GM23338 (cell line): Measurements from ENCODE around the gene ARHGAP32. TPM values are rescaled to one million over a fixed set of nuclear protein-coding genes. Genes with fewer than 3 reads are reported as not detected.

ENCODE experiments used
- ATAC-seq: fragments of 200-7000 bp; cut with Tn5 transposase; 3 replicates; pipeline ENCODE4 v1.9.1; 2020
- DNase-seq: peaks from one replicate; pipeline ENCODE4 v3.0.0-alpha.2; 2015; ENCODE audit warnings: low spot score
- H2AFZ ChIP-seq: fragments of 200-600 bp; sonication (generic); 2 replicates; pipeline ENCODE4 v1.8.0; 2016; ENCODE audit warnings: antibody characterized with exemption, mild to moderate bottlenecking, moderate library complexity
- H3F3A ChIP-seq: fragments of 200-600 bp; sonication (generic); replicated peaks from 2 replicates; pipeline ENCODE4 v1.8.0; 2017; ENCODE audit warnings: antibody characterized with exemption, mixed run types, low read depth
- H3K27ac ChIP-seq: fragments of 200-600 bp; sonication (generic); 2 replicates; pipeline ENCODE4 v1.6.1; 2016; ENCODE audit warnings: low read depth
- H3K27me3 ChIP-seq: fragments of 200-600 bp; sonication (generic); 2 replicates; pipeline ENCODE4 v1.8.0; 2016; ENCODE audit warnings: mild to moderate bottlenecking, mixed run types, moderate library complexity; ENCODE audit not compliant: insufficient read depth
- H3K36me3 ChIP-seq: fragments of 200-600 bp; sonication (generic); 2 replicates; pipeline ENCODE4 v1.8.0; 2016; ENCODE audit warnings: mild to moderate bottlenecking; ENCODE audit not compliant: insufficient read depth
- H3K4me1 ChIP-seq: fragments of 200-600 bp; sonication (generic); 2 replicates; pipeline ENCODE4 v1.8.0; 2016; ENCODE audit warnings: mild to moderate bottlenecking, moderate library complexity; ENCODE audit not compliant: insufficient read depth
- H3K4me2 ChIP-seq: fragments of 200-600 bp; sonication (generic); 2 replicates; pipeline ENCODE4 v1.7.1; 2017; ENCODE audit warnings: mixed run types
- H3K4me3 ChIP-seq: fragments of 200-600 bp; sonication (generic); 2 replicates; pipeline ENCODE4 v1.6.1; 2016; ENCODE audit warnings: mixed run types
- H3K79me2 ChIP-seq: fragments of 200-600 bp; sonication (generic); replicated peaks from 2 replicates; pipeline ENCODE4 v1.8.0; 2017; ENCODE audit warnings: mild to moderate bottlenecking; ENCODE audit not compliant: insufficient read depth
- H3K9me2 ChIP-seq: fragments of 200-600 bp; sonication (generic); 2 replicates; pipeline ENCODE4 v1.8.0; 2017; ENCODE audit not compliant: insufficient read depth
- H4K20me1 ChIP-seq: fragments of 200-600 bp; sonication (generic); replicated peaks from 2 replicates; pipeline ENCODE4 v1.8.0; 2017; ENCODE audit warnings: mild to moderate bottlenecking; ENCODE audit not compliant: insufficient read depth
- H3K27ac Mint-ChIP-seq: 2 replicates; pipeline ENCODE4 v1.8.0; 2020; ENCODE audit warnings: inconsistent platforms, mild to moderate bottlenecking, moderate library complexity, mixed read lengths
- H3K27me3 Mint-ChIP-seq: 3 replicates; pipeline ENCODE4 v1.8.0; 2022; ENCODE audit warnings: low read depth, mild to moderate bottlenecking, moderate library complexity, mixed read lengths, inconsistent platforms; ENCODE audit not compliant: insufficient read depth, poor library complexity
- H3K36me3 Mint-ChIP-seq: 3 replicates; pipeline ENCODE4 v1.8.0; 2021; ENCODE audit warnings: low read depth, mild to moderate bottlenecking, inconsistent platforms, moderate library complexity, mixed read lengths
- H3K4me1 Mint-ChIP-seq: 3 replicates; pipeline ENCODE4 v1.8.0; 2020; ENCODE audit warnings: mild to moderate bottlenecking, inconsistent platforms, mixed read lengths
- H3K4me3 Mint-ChIP-seq: 3 replicates; pipeline ENCODE4 v1.8.0; 2021; ENCODE audit warnings: moderate library complexity, mild to moderate bottlenecking, inconsistent platforms, mixed read lengths
- H3K9me3 Mint-ChIP-seq: 3 replicates; pipeline ENCODE4 v1.8.0; 2020; ENCODE audit warnings: moderate library complexity, mild to moderate bottlenecking, inconsistent platforms, mixed read lengths
- CTCF ChIP-seq, 2 experiments: fragments of 200-600 bp in 1 of 2; sonication (generic) in 1 of 2; conservative IDR thresholded peaks; 2 replicates each; pipeline versions ENCODE4 v1.5.1 to v1.6.1; 2016 to 2017; ENCODE audit warnings: antibody characterized with exemption in 2 of 2, low read depth in 2 of 2, mild to moderate bottlenecking in 2 of 2, moderate library complexity in 1 of 2
- ETS1 ChIP-seq: IDR thresholded peaks from 2 replicates; pipeline ENCODE4 v1.6.1; 2016; ENCODE audit warnings: antibody characterized with exemption
- EZH2 ChIP-seq: fragments of 200-600 bp; sonication (generic); IDR thresholded peaks from one replicate; pipeline ENCODE4 v1.8.0; 2017; ENCODE audit warnings: antibody characterized with exemption, mild to moderate bottlenecking, low read depth; ENCODE audit not compliant: unreplicated experiment
- NANOG ChIP-seq: IDR thresholded peaks from 2 replicates; pipeline ENCODE4 v1.6.1; 2016; ENCODE audit warnings: antibody characterized with exemption, borderline replicate concordance
- POLR2AphosphoS5 ChIP-seq: IDR thresholded peaks from 2 replicates; pipeline ENCODE4 v1.6.1; 2016; ENCODE audit warnings: antibody characterized with exemption, low read depth
- ZNF114 ChIP-seq: fragments of 250-450 bp; sonication (Bioruptor Pico); IDR thresholded peaks from 2 replicates; pipeline ENCODE4 v1.5.0; 2020; ENCODE audit warnings: mild to moderate bottlenecking, moderate library complexity
- ZNF331 ChIP-seq: fragments of 250-450 bp; sonication (Bioruptor Pico); IDR thresholded peaks from 2 replicates; pipeline ENCODE4 v1.5.0; 2020; ENCODE audit warnings: low read depth, mild to moderate bottlenecking, moderate library complexity
- ZNF462 ChIP-seq: fragments of 250-450 bp; sonication (Bioruptor Pico); IDR thresholded peaks from 2 replicates; pipeline ENCODE4 v1.5.0; 2020; ENCODE audit warnings: mild to moderate bottlenecking, moderate library complexity
- polyA plus RNA-seq: library from polyadenylated mRNA; unstranded; fragments of >200 nt; fragmentation: Nextera tagmentation; extraction: Ambion mirVana; gene quantifications from 2 replicates; pipeline ENCODE4 v1.2.1, GENCODE V29; 2016
- total RNA-seq: library from RNA; depleted of rRNA; stranded (reverse); fragments of >200 nt; shearing (Covaris generic); gene quantifications from 2 replicates; pipeline ENCODE4 v1.2.3, GENCODE V29; 2014

Gene ARHGAP32
- total and polyA plus RNA-seq, 2 experiments from 2014 or later: 3.9 to 17.2 TPM

DNA sequence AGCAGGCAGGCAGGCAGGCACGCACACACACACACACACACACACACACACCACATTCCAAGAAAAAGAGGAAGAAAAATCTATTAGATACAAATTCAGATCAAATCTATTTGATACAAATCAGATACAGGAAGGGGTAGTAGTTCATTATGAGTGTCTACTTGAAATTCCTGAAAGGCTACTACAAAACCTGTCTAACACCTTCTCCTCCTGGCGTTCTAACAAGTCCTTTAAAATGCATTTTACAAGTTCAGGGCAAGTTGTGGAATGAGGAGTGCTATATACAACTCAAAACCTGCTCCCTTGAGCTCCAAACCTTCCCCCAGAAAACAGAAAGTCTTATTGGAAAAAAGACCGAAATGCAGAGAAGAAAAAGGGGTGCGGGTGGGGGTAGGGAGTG lies 476 bp downstream of the ARHGAP32 start (continued):
- no peak for TF ChIP-seq ETS1
- no peak for TF ChIP-seq EZH2
- no peak for TF ChIP-seq NANOG
- TF ChIP-seq POLR2AphosphoS5: no peak
- no peak for TF ChIP-seq CTCF (conservative IDR thresholded peaks at IDR 0.05; ENCODE audit: low read depth in 2 of 2)

- Mint-ChIP-seq H3K4me3 (no peak overlapping the region), H3K9me3 (peaks cover 16% of the 10 kb centered on the region), H3K36me3 (peaks cover 18% of the 10 kb centered on the region; the same call in 2 of the 3 replicates), H3K27ac (no peak overlapping the region), H3K27me3 (no peaks in the 10 kb centered on the region), H3K4me1 (no peaks in the 10 kb centered on the region)
- Histone ChIP-seq H3F3A (no peaks in the 10 kb centered on the region), H3K4me2 (no peak overlapping the region), H3K27me3 (no peaks in the 10 kb centered on the region), H3K79me2 (peaks cover 72% of the 10 kb centered on the region), H3K9me2 (no peaks in the 10 kb centered on the region), H4K20me1 (no peaks in the 10 kb centered on the region), H3K27ac (no peak overlapping the region; the same call in 1 of the 2 replicates), H3K4me1 (peaks cover 27% of the 10 kb centered on the region), H3K36me3 (no peaks in the 10 kb centered on the region; the same call in 1 of the 2 replicates), H2AFZ (no peak overlapping the region), H3K4me3 (no peak overlapping the region)
- ATAC-seq (no peak; the same call in 2 of the 3 replicates), DNase-seq (no peak)
- TF ChIP-seq ZNF462 (CRISPR knock-in tag): no peak
- TF ChIP-seq ZNF114 (CRISPR knock-in tag): no peak
- no peak for TF ChIP-seq EZH2
- no peak for TF ChIP-seq ZNF331
These were observed 2.0 kb downstream of the ARHGAP32 start for GRCh38 chr11:129190087-129190486.
